B cell (primary cell): Measurements from ENCODE around the gene PAFAH1B2. TPM values are rescaled to one million over a fixed set of nuclear protein-coding genes. Genes with fewer than 3 reads are reported as not detected.
"Not testable (repeated sequence)": the region's sequence is repeated elsewhere in the genome, so short reads cannot be mapped to it uniquely, and the experiment has no call there.

ENCODE experiments used
- ATAC-seq: fragments of 200-7000 bp; cut with Tn5 transposase; one replicate; pipeline ENCODE4 v1.10.0; 2021; ENCODE audit warnings: low read depth, mild to moderate bottlenecking, moderate number of reproducible peaks, moderate library complexity
- CTCF ChIA-PET: fragments of 350-600 bp; sonication (Branson Sonifier 250); formaldehyde crosslinking; loops from one replicate; lab custom pipeline; 2021; ENCODE audit warnings: antibody characterized with exemption, inconsistent platforms; lab: Charles Lee
- POLR2A ChIA-PET: fragments of 350-600 bp; sonication (Branson Sonifier 250); formaldehyde crosslinking; loops from one replicate; lab custom pipeline; 2021; ENCODE audit warnings: antibody characterized with exemption; lab: Charles Lee
- DNase-seq: peaks from one replicate; pipeline ENCODE4 v3.0.0; 2013
- H2AFZ ChIP-seq: 2 replicates; pipeline ENCODE4 v1.6.1; 2012; ENCODE audit warnings: mild to moderate bottlenecking, low read depth, low read length; ENCODE audit not compliant: insufficient read depth, poor library complexity, severe bottlenecking
- H3K27ac ChIP-seq, 2 donors: 1 replicate in 1 of 2; 2 replicates in 1 of 2; pipeline ENCODE4 v1.5.1; 2012 to 2013; ENCODE audit warnings: low read length in 2 of 2, mild to moderate bottlenecking in 2 of 2, moderate library complexity in 1 of 2
- H3K27me3 ChIP-seq, 4 experiments: fragments of 200-600 bp in 1 of 4; sonication (generic) in 1 of 4; replicated peaks in 1 of 4; 1 replicate in 2 of 4; 2 replicates in 2 of 4; pipeline versions ENCODE4 v1.6.1 to v1.7.0; 2013 to 2016; ENCODE audit warnings: low read length in 3 of 4, mild to moderate bottlenecking in 2 of 4, mixed read lengths in 1 of 4, moderate library complexity in 1 of 4; ENCODE audit not compliant: insufficient read depth in 4 of 4, control insufficient read depth in 3 of 4; ENCODE audit errors: control extremely low read depth in 1 of 4
- H3K36me3 ChIP-seq, 2 experiments: replicated peaks in 1 of 2; 1 replicate in 1 of 2; 2 replicates in 1 of 2; pipeline versions ENCODE4 v1.6.1 to v1.7.1; 2013; ENCODE audit warnings: low read length in 1 of 2; ENCODE audit not compliant: insufficient read depth in 2 of 2, control insufficient read depth in 1 of 2; ENCODE audit errors: control extremely low read depth in 1 of 2, extremely low read depth in 1 of 2
- H3K4me1 ChIP-seq, 2 donors: fragments of 200-600 bp in 1 of 2; sonication (generic) in 1 of 2; 1 replicate in 1 of 2; 2 replicates in 1 of 2; pipeline versions ENCODE4 v1.5.1 to v1.6.1; 2013 to 2017; ENCODE audit warnings: low read length in 2 of 2; ENCODE audit not compliant: control insufficient read depth in 2 of 2, insufficient read depth in 2 of 2
- H3K4me2 ChIP-seq: replicated peaks from 2 replicates; pipeline ENCODE3; 2012; ENCODE audit warnings: mild to moderate bottlenecking, low read depth, low read length; ENCODE audit not compliant: poor library complexity, severe bottlenecking
- H3K4me3 ChIP-seq, 5 experiments: fragments of 200-600 bp in 1 of 5; sonication (generic) in 1 of 5; 1 replicate in 3 of 5; 2 replicates in 2 of 5; pipeline versions ENCODE4 v1.5.1 to v1.7.0; 2011 to 2016; ENCODE audit warnings: low read length in 4 of 5, mild to moderate bottlenecking in 4 of 5, low read depth in 2 of 5, control low read depth in 1 of 5, moderate library complexity in 1 of 5; ENCODE audit not compliant: insufficient read depth in 1 of 5; ENCODE audit errors: control extremely low read depth in 1 of 5, extremely low read depth in 1 of 5
- H3K79me2 ChIP-seq: fragments of 200-600 bp; sonication (generic); one replicate; pipeline ENCODE4 v1.6.0; 2016; ENCODE audit warnings: low read length; ENCODE audit not compliant: control insufficient read depth, insufficient read depth
- H3K9ac ChIP-seq: fragments of 200-600 bp; sonication (generic); 2 replicates; pipeline ENCODE4 v1.6.1; 2017; ENCODE audit warnings: mild to moderate bottlenecking, low read length, moderate library complexity
- H3K9me3 ChIP-seq, 3 donors: one replicate each; pipeline versions ENCODE4 v1.6.1 to v1.7.1; 2013; ENCODE audit warnings: low read length in 2 of 3; ENCODE audit not compliant: control insufficient read depth in 2 of 3, insufficient read depth in 1 of 3; ENCODE audit errors: control extremely low read depth in 1 of 3
- H4K20me1 ChIP-seq: 2 replicates; pipeline ENCODE4 v1.6.0; 2012; ENCODE audit warnings: mild to moderate bottlenecking, low read length; ENCODE audit not compliant: insufficient read depth, control insufficient read depth, poor library complexity, severe bottlenecking
- H3K27ac Mint-ChIP-seq: one replicate; pipeline ENCODE4 v1.8.0; 2021; ENCODE audit warnings: mixed read lengths
- H3K27me3 Mint-ChIP-seq: one replicate; pipeline ENCODE4 v1.8.0; 2021; ENCODE audit warnings: mixed read lengths
- H3K4me1 Mint-ChIP-seq: one replicate; pipeline ENCODE4 v1.8.0; 2021; ENCODE audit warnings: mixed read lengths
- H3K4me3 Mint-ChIP-seq: one replicate; pipeline ENCODE4 v1.8.0; 2021; ENCODE audit warnings: mixed read lengths
- H3K9me3 Mint-ChIP-seq: one replicate; pipeline ENCODE4 v1.8.0; 2022; ENCODE audit warnings: mixed read lengths; ENCODE audit not compliant: insufficient read depth
- EZH2 ChIP-seq: IDR thresholded peaks from 2 replicates; pipeline ENCODE4 v1.6.1; 2012; ENCODE audit warnings: borderline replicate concordance, low read depth, mild to moderate bottlenecking, moderate library complexity, low read length; ENCODE audit not compliant: insufficient read depth, poor library complexity, severe bottlenecking
- WGBS: methylation state at CpG from one replicate; pipeline ENCODE4 v1.1.5; 2013; ENCODE audit warnings: missing lambda C conversion rate; ENCODE audit not compliant: insufficient coverage; 5-methylcytosine and 5-hydroxymethylcytosine counted together
- intact Hi-C: fragments of 100-400 bp; cut with micrococcal nuclease; formaldehyde crosslinking; loops from one replicate; pipeline ENCODE4 v1.10.0; 2022
- polyA plus RNA-seq: library from polyadenylated mRNA; depleted of rRNA; stranded (reverse); fragments of >200 nt; gene quantifications from 2 replicates; pipeline ENCODE4 v1.2.3, GENCODE V29; 2012
- total RNA-seq, 2 donors: library from RNA; stranded (reverse); fragments of 120-200 nt in 1 of 2; gene quantifications; 1 replicate in 1 of 2; 2 replicates in 1 of 2; pipeline versions ENCODE4 v1.2.3 to v1.2.4, GENCODE V29; 2013 to 2022
- TF ChIP-seq, protein P1 (sequence below): fragments of 200-600 bp; IDR thresholded peaks from one replicate; pipeline ENCODE4 v1.8.0; 2022; ENCODE audit warnings: antibody characterized with exemption, mild to moderate bottlenecking

PAFAH1B2 gene
- total and polyA plus RNA-seq, 2 donors (not counting 1 experiment from before 2014, with no cell fraction given), result 10.7 to 103 TPM

DNA sequence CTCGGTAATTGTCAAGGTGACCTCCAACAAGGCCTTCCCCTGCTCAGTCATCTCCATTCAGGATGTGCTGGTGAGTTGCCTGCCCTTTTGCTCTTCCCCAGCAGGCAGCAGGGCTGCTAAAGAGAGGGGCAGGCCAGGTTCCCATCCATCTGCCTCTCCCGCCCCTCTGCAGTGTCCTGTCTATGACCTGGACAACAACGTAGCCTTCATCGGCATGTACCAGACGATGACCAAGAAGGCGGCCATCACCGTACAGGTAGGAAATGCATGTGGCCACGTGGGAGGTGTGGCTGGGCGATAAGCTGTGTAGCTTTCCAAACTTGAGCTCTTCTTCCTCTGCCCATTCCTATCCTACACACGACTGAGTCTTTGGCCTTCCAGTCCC is 38.5 kb downstream of the PAFAH1B2 start:
- no peaks in the 10 kb centered on the region for H4K20me1 ChIP-seq
- CTCF ChIA-PET, result interaction anchor here (1.1 to 14.8 kb wide), 5 partner anchors 10 to 41 kb away, joined by 4 to 309 read pairs (median 26); partner anchors contain the start of genes PAFAH1B2, PCSK7 and RNF214
- peaks cover 52 to 68% of the 10 kb centered on the region in 2 donors for H3K4me1 ChIP-seq
- H3K27ac ChIP-seq, result no peak overlapping the region
- no peak overlapping the region for H3K4me3 ChIP-seq
- no peak overlapping the region for H3K9ac ChIP-seq
- no peak overlapping the region for H3K4me2 ChIP-seq
- H3K27ac Mint-ChIP-seq, result peak overlapping the region; percentile 37
- H2AFZ ChIP-seq, result no peak overlapping the region
- TF ChIP-seq, protein P1, sequence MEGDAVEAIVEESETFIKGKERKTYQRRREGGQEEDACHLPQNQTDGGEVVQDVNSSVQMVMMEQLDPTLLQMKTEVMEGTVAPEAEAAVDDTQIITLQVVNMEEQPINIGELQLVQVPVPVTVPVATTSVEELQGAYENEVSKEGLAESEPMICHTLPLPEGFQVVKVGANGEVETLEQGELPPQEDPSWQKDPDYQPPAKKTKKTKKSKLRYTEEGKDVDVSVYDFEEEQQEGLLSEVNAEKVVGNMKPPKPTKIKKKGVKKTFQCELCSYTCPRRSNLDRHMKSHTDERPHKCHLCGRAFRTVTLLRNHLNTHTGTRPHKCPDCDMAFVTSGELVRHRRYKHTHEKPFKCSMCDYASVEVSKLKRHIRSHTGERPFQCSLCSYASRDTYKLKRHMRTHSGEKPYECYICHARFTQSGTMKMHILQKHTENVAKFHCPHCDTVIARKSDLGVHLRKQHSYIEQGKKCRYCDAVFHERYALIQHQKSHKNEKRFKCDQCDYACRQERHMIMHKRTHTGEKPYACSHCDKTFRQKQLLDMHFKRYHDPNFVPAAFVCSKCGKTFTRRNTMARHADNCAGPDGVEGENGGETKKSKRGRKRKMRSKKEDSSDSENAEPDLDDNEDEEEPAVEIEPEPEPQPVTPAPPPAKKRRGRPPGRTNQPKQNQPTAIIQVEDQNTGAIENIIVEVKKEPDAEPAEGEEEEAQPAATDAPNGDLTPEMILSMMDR, result no peak
- TF ChIP-seq EZH2, result no peak
- DNase-seq (no peak), ATAC-seq (no peak)
- intact Hi-C loops, result no loop called here
- peaks cover 66% of the 10 kb centered on the region for H3K4me1 Mint-ChIP-seq
- H3K4me3 Mint-ChIP-seq, result no peak overlapping the region
- H3K27me3 Mint-ChIP-seq, result no peaks in the 10 kb centered on the region
- POLR2A ChIA-PET, result interaction anchor here (1.2 to 3.0 kb wide), 2 partner anchors 23 to 44 kb away, joined by 3 to 12 read pairs; no protein-coding TSS in a partner anchor
- peaks cover 42% of the 10 kb centered on the region for H3K79me2 ChIP-seq
- H3K9me3 ChIP-seq, result no peaks in the 10 kb centered on the region
- whole genome bisulfite sequencing, result 91% methylated on average over 8 of the region's 10 CpGs
- no peaks in the 10 kb centered on the region for H3K9me3 Mint-ChIP-seq
- H3K36me3 ChIP-seq, result peaks cover 0 to 45% of the 10 kb centered on the region in 2 experiments
- no peaks in the 10 kb centered on the region for H3K27me3 ChIP-seq

DNA sequence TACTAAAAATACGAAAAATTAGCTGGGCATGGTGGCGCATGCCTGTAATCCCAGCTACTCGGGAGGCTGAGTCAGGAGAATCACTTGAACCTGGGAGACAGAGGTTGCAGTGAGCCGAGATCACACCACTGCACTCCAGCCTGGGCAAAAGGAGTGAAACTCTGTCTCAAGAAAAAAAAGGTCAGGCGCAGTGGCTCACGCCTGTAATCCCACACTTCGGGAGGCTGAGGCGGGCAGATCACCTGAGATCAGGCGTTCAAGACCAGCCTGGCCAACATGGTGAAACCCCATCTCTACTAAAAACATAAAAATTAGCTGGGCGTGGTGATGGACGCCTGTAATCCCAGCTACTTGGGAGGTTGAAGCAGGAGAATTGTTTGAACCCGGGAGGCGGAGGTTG is 39.1 kb downstream of the PAFAH1B2 start:
- ChIA-PET CTCF (interaction anchor here (0.9 to 14.8 kb wide), 3 partner anchors 14 to 40 kb away, joined by 3 to 309 read pairs (median 26); partner anchors contain the start of genes PCSK7 and RNF214), POLR2A (interaction anchor here (1.0 to 1.2 kb wide), 2 partner anchors 22 to 46 kb away, joined by 3 read pairs; no protein-coding TSS in a partner anchor)
- H3K4me3 ChIP-seq, H3K4me3 Mint-ChIP-seq, H3K9me3 Mint-ChIP-seq, ATAC-seq, intact Hi-C loops, H3K4me2 ChIP-seq, H3K27ac Mint-ChIP-seq, DNase-seq, H3K9ac ChIP-seq, H3K9me3 ChIP-seq, H3K27me3 Mint-ChIP-seq, H2AFZ ChIP-seq, H4K20me1 ChIP-seq, H3K27ac ChIP-seq, H3K27me3 ChIP-seq: not testable (repeated sequence)
- Histone ChIP-seq H3K4me1 (peaks cover 56 to 68% of the 10 kb centered on the region in 2 donors), H3K36me3 (peaks cover 0 to 51% of the 10 kb centered on the region in 2 experiments), H3K79me2 (peaks cover 49% of the 10 kb centered on the region)
- 97% methylated on average over 6 of the region's 13 CpGs for WGBS
- peaks cover 67% of the 10 kb centered on the region for H3K4me1 Mint-ChIP-seq
